Fibroblast of pulmonary artery (primary cell): ENCODE measurements around the gene MACIR.
A peak's percentile ranks its signal among the peaks of the same experiment; 100 is the strongest.

Experiments used
- DNase-seq: peaks from one replicate; pipeline ENCODE4 v3.0.0-alpha.2; 2010; ENCODE audit warnings: low read depth
- H3K4me3 ChIP-seq: replicated peaks from 2 replicates; pipeline ENCODE4 v1.5.1; 2011; ENCODE audit warnings: low read depth, mild to moderate bottlenecking, control low read depth, low read length, moderate library complexity
- TF ChIP-seq, protein P1 (sequence below): IDR thresholded peaks from 2 replicates; pipeline ENCODE4 v1.5.1; 2011; ENCODE audit warnings: mild to moderate bottlenecking, control low read depth, low read length, inconsistent platforms; ENCODE audit errors: missing control alignments

Gene MACIR

DNA sequence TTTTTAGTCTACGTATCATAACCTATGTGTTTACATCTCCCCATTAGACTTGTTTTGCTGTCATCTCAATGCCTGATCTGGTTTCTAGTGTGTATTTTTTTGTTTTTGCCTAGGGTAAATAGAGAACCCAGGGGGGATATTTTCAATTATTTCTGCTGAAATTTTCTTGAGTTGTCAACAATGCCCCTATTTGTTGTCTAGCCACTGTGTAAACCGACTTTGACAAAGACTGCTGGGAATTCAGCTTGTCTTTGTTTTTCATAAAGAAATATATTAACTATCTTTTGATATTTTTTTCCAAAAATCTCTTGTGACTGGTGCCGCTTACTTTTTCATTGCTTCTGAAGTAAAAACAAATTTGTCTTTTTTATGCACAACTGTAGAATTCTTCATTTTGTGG is 28.1 kb downstream of the MACIR start:
- no peak overlapping the region for H3K4me3 ChIP-seq
- DNase-seq, result no peak
- TF ChIP-seq, protein P1, sequence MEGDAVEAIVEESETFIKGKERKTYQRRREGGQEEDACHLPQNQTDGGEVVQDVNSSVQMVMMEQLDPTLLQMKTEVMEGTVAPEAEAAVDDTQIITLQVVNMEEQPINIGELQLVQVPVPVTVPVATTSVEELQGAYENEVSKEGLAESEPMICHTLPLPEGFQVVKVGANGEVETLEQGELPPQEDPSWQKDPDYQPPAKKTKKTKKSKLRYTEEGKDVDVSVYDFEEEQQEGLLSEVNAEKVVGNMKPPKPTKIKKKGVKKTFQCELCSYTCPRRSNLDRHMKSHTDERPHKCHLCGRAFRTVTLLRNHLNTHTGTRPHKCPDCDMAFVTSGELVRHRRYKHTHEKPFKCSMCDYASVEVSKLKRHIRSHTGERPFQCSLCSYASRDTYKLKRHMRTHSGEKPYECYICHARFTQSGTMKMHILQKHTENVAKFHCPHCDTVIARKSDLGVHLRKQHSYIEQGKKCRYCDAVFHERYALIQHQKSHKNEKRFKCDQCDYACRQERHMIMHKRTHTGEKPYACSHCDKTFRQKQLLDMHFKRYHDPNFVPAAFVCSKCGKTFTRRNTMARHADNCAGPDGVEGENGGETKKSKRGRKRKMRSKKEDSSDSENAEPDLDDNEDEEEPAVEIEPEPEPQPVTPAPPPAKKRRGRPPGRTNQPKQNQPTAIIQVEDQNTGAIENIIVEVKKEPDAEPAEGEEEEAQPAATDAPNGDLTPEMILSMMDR, result no peak

DNA sequence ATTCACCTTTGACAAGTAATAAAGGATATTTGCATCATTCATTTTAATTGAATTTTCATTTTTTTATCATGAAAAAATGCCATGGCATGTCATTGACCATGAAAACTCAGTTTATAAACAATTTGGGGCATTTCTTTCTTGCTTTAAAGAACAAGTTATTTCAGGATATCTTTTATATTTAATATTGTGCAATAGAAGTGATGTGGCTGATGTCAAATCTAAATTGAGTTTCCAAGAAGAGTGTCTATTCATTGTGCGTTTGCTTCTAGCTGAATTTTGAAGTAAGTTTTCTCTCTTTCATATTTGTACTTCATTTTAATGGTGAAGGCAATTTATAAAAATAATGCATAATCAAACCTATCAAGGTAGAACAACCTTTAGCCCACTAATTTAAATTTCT is 30.5 kb downstream of the MACIR start:
- no peak overlapping the region for H3K4me3 ChIP-seq
- TF ChIP-seq, protein P1, result no peak
- DNase-seq, result no peak

DNA sequence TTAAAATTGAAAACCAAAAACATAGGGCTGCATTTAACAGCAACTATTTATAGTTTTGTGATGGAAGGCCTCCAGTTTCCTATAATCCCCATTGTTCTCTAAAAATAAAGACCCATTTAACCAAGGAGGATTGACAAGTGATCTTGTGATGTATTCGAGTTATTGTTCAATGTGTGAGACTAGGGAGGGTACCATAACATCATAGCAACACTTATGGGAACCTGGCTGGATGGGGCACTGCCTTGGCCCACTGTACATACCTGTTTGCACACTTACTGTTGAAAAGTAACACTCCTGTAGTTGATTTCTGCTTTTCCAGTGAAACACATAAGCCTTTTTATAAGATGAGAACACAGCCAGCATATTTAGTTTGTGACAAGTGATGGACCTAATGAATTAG is 32.3 kb downstream of the MACIR start:
- TF ChIP-seq, protein P1, result no peak
- DNase-seq, result no peak
- no peak overlapping the region for H3K4me3 ChIP-seq

DNA sequence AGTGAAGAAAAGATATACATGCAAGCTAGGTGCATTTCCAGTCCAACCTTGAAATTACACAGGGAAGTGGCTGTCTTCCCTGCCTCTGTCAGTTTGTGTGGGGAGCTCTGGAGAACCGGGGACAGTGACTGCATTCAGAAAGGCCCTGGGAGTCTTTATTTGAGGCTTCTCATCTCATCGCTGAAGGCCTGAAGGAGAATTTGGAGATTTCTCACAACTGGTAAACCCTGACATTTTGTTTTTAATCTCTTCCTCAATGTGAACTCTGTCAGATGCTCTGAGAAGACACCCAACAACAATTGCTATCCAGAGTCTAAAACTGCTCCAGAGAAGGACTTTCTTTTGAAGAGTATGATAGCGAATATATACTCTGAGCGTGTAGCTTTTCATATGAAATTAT is 33.0 kb downstream of the MACIR start:
- no peak for DNase-seq
- H3K4me3 ChIP-seq, result no peak overlapping the region
- TF ChIP-seq, protein P1, result no peak

DNA sequence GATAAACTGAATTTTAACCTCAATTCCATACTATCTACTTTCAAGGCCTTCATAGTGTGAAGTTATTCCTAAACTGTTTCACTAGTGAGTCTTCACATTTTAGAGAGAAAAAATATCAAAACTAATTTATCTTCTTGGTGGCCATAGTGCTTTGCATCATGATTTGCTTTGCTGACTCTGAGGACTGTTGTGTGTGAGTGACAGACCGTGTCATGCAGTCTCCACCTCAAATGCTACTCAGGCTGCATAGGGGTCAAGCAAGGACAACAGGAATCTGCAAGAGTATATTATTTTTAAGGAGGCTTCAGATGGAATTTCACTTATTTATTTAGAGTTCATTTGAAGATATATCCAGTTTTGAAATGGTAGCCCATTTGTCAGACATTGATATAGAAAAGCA is 34.5 kb downstream of the MACIR start:
- H3K4me3 ChIP-seq, result no peak overlapping the region
- DNase-seq, result no peak
- TF ChIP-seq, protein P1, result no peak

DNA sequence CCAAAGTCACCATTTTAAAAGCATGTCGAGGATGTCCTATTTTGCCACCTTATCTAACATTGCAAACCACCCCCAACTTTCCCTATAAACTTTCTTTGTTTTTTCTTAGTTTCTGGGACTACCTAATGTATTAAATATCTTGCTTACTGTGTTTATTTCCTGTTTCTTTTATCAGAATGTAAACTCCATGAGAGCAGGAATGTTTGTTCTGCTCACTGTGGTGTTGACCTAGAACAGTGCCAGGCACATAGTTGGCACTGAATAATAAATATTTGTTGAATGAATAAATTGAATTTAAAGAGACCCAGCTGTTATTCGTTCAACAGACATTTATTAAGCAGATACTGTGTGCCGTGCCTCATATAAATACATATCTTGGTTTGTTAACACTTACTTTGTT is 35.2 kb downstream of the MACIR start:
- peak; percentile 31 for DNase-seq
- H3K4me3 ChIP-seq, result no peak overlapping the region
- TF ChIP-seq, protein P1, result no peak

DNA sequence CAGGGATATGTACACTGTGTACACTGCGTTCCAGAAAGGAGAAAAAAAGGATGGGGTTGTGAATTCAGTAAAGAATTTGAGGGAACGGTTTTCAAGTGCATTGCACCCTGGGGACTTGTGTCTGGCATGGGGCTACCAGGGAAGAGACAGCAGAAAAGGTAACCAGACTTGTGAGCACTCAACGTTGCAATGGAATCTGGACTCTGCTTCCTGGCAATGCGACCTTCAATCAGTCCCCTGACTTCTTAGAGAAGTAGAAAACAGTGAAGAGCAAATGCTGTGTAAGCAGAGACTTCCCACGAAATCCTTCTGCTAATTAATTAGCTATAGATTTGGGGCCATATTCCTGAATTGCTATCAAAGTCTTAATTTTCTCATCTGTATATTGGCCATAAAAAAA is 36.3 kb downstream of the MACIR start:
- no peak overlapping the region for H3K4me3 ChIP-seq
- no peak for DNase-seq
- TF ChIP-seq, protein P1, result no peak
